Loucy (cell line): ENCODE data around the gene BTRC.

Experiments used
- EZH2phosphoT487 ChIP-seq: fragments of 200-600 bp; IDR thresholded peaks from 2 replicates; pipeline ENCODE4 v1.6.1; 2018; ENCODE audit warnings: antibody characterized with exemption, mild to moderate bottlenecking, moderate library complexity, borderline replicate concordance
- TF ChIP-seq, protein P1 (sequence below): fragments of 200-600 bp; sonication (generic); conservative IDR thresholded peaks from 2 replicates; pipeline ENCODE4 v1.5.1; 2014; ENCODE audit warnings: mild to moderate bottlenecking, antibody characterized with exemption, low read length

DNA sequence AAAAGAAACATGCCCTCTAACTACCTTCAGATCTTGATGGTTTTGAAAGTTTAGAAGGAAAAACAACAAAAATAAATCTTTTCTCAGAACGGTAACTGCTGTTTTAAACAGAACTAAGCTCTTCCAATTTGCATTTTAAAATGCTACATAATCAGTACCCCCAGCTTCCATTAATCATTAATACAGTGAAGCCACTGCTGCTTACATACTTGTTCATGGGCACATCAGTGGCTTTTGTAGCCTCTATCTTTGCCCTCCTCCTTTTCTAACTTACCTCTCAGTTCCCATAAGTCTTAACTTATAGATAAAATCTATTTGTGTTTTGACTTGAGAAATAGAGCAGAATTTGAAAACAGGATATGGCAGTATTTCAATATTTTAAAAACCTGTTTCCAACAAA lies 125.0 kb downstream of the BTRC start:
- TF ChIP-seq, protein P1, sequence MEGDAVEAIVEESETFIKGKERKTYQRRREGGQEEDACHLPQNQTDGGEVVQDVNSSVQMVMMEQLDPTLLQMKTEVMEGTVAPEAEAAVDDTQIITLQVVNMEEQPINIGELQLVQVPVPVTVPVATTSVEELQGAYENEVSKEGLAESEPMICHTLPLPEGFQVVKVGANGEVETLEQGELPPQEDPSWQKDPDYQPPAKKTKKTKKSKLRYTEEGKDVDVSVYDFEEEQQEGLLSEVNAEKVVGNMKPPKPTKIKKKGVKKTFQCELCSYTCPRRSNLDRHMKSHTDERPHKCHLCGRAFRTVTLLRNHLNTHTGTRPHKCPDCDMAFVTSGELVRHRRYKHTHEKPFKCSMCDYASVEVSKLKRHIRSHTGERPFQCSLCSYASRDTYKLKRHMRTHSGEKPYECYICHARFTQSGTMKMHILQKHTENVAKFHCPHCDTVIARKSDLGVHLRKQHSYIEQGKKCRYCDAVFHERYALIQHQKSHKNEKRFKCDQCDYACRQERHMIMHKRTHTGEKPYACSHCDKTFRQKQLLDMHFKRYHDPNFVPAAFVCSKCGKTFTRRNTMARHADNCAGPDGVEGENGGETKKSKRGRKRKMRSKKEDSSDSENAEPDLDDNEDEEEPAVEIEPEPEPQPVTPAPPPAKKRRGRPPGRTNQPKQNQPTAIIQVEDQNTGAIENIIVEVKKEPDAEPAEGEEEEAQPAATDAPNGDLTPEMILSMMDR = no peak
- no peak for TF ChIP-seq EZH2phosphoT487
